Neural progenitor cell (in vitro differentiated cells): ENCODE results near the gene F13A1. TPM values are rescaled to one million over a fixed set of nuclear protein-coding genes. Genes with fewer than 3 reads are reported as not detected.

ENCODE experiments used
- DNase-seq: peaks from one replicate; pipeline ENCODE4 v3.0.0-alpha.2; 2016; ENCODE audit warnings: low spot score
- H2AFZ ChIP-seq: fragments of 200-600 bp; sonication (generic); replicated peaks from 2 replicates; pipeline ENCODE4 v1.6.1; 2016; ENCODE audit warnings: antibody characterized with exemption
- H3F3A ChIP-seq: fragments of 200-600 bp; sonication (generic); 2 replicates; pipeline ENCODE4 v1.6.1; 2016; ENCODE audit warnings: antibody characterized with exemption, low read depth
- H3K27ac ChIP-seq: fragments of 200-600 bp; sonication (generic); 2 replicates; pipeline ENCODE4 v1.5.1; 2016; ENCODE audit warnings: mild to moderate bottlenecking
- H3K27me3 ChIP-seq: fragments of 200-600 bp; sonication (generic); 2 replicates; pipeline ENCODE4 v1.6.1; 2016; ENCODE audit warnings: mild to moderate bottlenecking, moderate library complexity
- H3K36me3 ChIP-seq: fragments of 200-600 bp; sonication (generic); 2 replicates; pipeline ENCODE4 v1.5.1; 2016
- H3K4me1 ChIP-seq: fragments of 200-600 bp; sonication (generic); 2 replicates; pipeline ENCODE4 v1.6.1; 2016; ENCODE audit warnings: mixed run types
- H3K4me2 ChIP-seq: fragments of 200-600 bp; sonication (generic); 2 replicates; pipeline ENCODE4 v1.6.1; 2016
- H3K4me3 ChIP-seq: fragments of 200-600 bp; sonication (generic); 2 replicates; pipeline ENCODE4 v1.5.1; 2016
- H3K79me2 ChIP-seq: fragments of 200-600 bp; sonication (generic); 2 replicates; pipeline ENCODE4 v1.6.1; 2016; ENCODE audit warnings: low read depth
- H3K9ac ChIP-seq: fragments of 200-600 bp; sonication (generic); 2 replicates; pipeline ENCODE4 v1.6.1; 2016
- H3K9me3 ChIP-seq: fragments of 200-600 bp; sonication (generic); 2 replicates; pipeline ENCODE4 v1.5.1; 2016; ENCODE audit warnings: low read depth
- H4K20me1 ChIP-seq: fragments of 200-600 bp; sonication (generic); 2 replicates; pipeline ENCODE4 v1.6.1; 2016; ENCODE audit warnings: low read depth
- H3K27ac Mint-ChIP-seq: 3 replicates; pipeline ENCODE4 v1.8.0; 2021; ENCODE audit warnings: mixed read lengths
- H3K27me3 Mint-ChIP-seq: 2 replicates; pipeline ENCODE4 v1.8.0; 2022; ENCODE audit warnings: low read depth, mild to moderate bottlenecking, inconsistent platforms, moderate library complexity, mixed read lengths; ENCODE audit not compliant: insufficient read depth
- H3K36me3 Mint-ChIP-seq: 3 replicates; pipeline ENCODE4 v1.8.0; 2021; ENCODE audit warnings: mixed read lengths
- H3K4me1 Mint-ChIP-seq: 3 replicates; pipeline ENCODE4 v1.8.0; 2021; ENCODE audit warnings: mixed read lengths
- H3K4me3 Mint-ChIP-seq: 3 replicates; pipeline ENCODE4 v1.8.0; 2021; ENCODE audit warnings: mild to moderate bottlenecking, moderate library complexity, mixed read lengths
- H3K9me3 Mint-ChIP-seq: 3 replicates; pipeline ENCODE4 v1.8.0; 2020; ENCODE audit warnings: mixed read lengths
- CTCF ChIP-seq: fragments of 200-600 bp; sonication (generic); IDR thresholded peaks from 2 replicates; pipeline ENCODE4 v1.5.1; 2017; ENCODE audit warnings: antibody characterized with exemption, mild to moderate bottlenecking
- EZH2 ChIP-seq: fragments of 200-600 bp; sonication (generic); IDR thresholded peaks from 2 replicates; pipeline ENCODE4 v1.6.1; 2017; ENCODE audit warnings: antibody characterized with exemption, mild to moderate bottlenecking, moderate library complexity
- EZH2phosphoT487 ChIP-seq: fragments of 200-600 bp; sonication (generic); IDR thresholded peaks from 2 replicates; pipeline ENCODE4 v1.6.1; 2017; ENCODE audit warnings: antibody characterized with exemption
- total RNA-seq: library from RNA; depleted of rRNA; stranded (reverse); fragments of >200 nt; gene quantifications from 2 replicates; pipeline ENCODE4 v1.2.3, GENCODE V29; 2015; ENCODE audit warnings: low replicate concordance

The F13A1 gene
- total RNA-seq, 1 donor from 2014 or later = 3.6 TPM

DNA sequence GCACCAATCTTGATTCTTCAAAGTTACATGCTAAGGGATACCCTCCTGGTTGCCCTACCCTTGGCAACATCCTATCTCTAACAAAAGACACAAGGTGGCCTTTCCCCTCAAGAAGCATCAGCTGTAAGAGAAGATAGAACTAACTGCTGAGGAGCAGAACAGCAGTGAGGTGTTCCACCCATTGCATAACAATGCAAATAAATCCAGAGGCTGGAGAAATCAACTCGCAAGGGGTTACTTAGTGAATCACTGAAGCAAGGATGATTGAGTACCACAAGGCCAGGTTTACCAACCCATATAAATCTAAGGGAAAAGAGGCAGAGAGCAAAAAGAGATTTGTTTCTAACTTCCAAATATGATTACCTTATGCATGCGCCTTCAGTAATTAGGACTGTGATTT is 36.7 kb downstream of the F13A1 start:
- H3K4me2 ChIP-seq = no peak overlapping the region
- Mint-ChIP-seq H3K27me3 (peaks cover 2% of the 10 kb centered on the region), H3K9me3 (no peaks in the 10 kb centered on the region), H3K4me1 (peaks cover 3% of the 10 kb centered on the region), H3K4me3 (no peak overlapping the region), H3K36me3 (no peaks in the 10 kb centered on the region), H3K27ac (no peak overlapping the region)
- no peaks in the 10 kb centered on the region for H4K20me1 ChIP-seq
- no peak overlapping the region for H3K9ac ChIP-seq
- no peaks in the 10 kb centered on the region for H3K27me3 ChIP-seq
- H2AFZ ChIP-seq = no peak overlapping the region
- no peak overlapping the region for H3K4me3 ChIP-seq
- no peaks in the 10 kb centered on the region for H3K9me3 ChIP-seq
- H3K27ac ChIP-seq = no peak overlapping the region
- TF ChIP-seq EZH2 = no peak
- no peak for TF ChIP-seq CTCF
- no peak for TF ChIP-seq EZH2phosphoT487
- H3K36me3 ChIP-seq = no peaks in the 10 kb centered on the region
- H3F3A ChIP-seq = no peaks in the 10 kb centered on the region
- H3K79me2 ChIP-seq = no peaks in the 10 kb centered on the region
- no peaks in the 10 kb centered on the region for H3K4me1 ChIP-seq
- no peak for DNase-seq

- DNase-seq = no peak
- H4K20me1 ChIP-seq = no peaks in the 10 kb centered on the region
- H3K4me3 ChIP-seq = no peak overlapping the region
- peaks cover 3% of the 10 kb centered on the region for H3K4me1 Mint-ChIP-seq
- no peak overlapping the region for H3K27ac Mint-ChIP-seq
- H3K4me2 ChIP-seq = no peak overlapping the region
- H3K36me3 Mint-ChIP-seq = no peaks in the 10 kb centered on the region
- H3K79me2 ChIP-seq = no peaks in the 10 kb centered on the region
- no peaks in the 10 kb centered on the region for H3K27me3 ChIP-seq
- no peak overlapping the region for H2AFZ ChIP-seq
- H3K27me3 Mint-ChIP-seq = peaks cover 2% of the 10 kb centered on the region
- no peak overlapping the region for H3K4me3 Mint-ChIP-seq
- no peaks in the 10 kb centered on the region for H3F3A ChIP-seq
- TF ChIP-seq EZH2 (no peak), CTCF (no peak), EZH2phosphoT487 (no peak)
- no peaks in the 10 kb centered on the region for H3K9me3 ChIP-seq
- H3K9ac ChIP-seq = no peak overlapping the region
- no peaks in the 10 kb centered on the region for H3K36me3 ChIP-seq
- H3K4me1 ChIP-seq = no peaks in the 10 kb centered on the region
- no peak overlapping the region for H3K27ac ChIP-seq
- no peaks in the 10 kb centered on the region for H3K9me3 Mint-ChIP-seq
Observed at GRCh38 chr6:6282716-6283115, 37.7 kb downstream of the F13A1 start.

DNA sequence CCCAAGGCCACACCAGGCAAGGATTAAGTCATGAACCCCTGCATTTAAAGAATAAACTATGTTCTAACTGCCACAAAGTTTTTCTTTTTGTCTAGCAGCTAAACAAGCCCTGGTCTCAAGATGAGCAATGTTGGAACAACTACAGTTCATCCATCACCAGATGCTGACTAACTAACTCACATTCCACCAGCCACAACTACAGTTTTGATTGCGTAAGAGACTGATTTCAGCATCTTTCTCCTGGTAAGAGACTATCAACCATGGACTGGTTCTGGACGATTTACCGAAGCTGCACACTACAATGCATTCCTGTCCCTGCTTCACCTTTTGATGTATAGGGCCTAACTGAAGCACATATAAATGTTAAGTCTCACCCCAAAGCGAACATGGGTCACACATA is 43.0 kb downstream of the F13A1 start:
- H3K4me3 ChIP-seq = no peak overlapping the region
- DNase-seq = no peak
- Mint-ChIP-seq H3K36me3 (no peaks in the 10 kb centered on the region), H3K4me1 (peaks cover 3% of the 10 kb centered on the region), H3K9me3 (no peaks in the 10 kb centered on the region), H3K27me3 (no peaks in the 10 kb centered on the region), H3K4me3 (no peak overlapping the region), H3K27ac (no peak overlapping the region)
- no peaks in the 10 kb centered on the region for H3K4me1 ChIP-seq
- no peaks in the 10 kb centered on the region for H3K79me2 ChIP-seq
- H3K27me3 ChIP-seq = no peaks in the 10 kb centered on the region
- H3K4me2 ChIP-seq = no peak overlapping the region
- H2AFZ ChIP-seq = no peak overlapping the region
- H4K20me1 ChIP-seq = no peaks in the 10 kb centered on the region
- no peaks in the 10 kb centered on the region for H3K36me3 ChIP-seq
- no peaks in the 10 kb centered on the region for H3K9me3 ChIP-seq
- no peaks in the 10 kb centered on the region for H3F3A ChIP-seq
- no peak for TF ChIP-seq CTCF
- H3K27ac ChIP-seq = no peak overlapping the region
- H3K9ac ChIP-seq = no peak overlapping the region
